ENCODE measurements around the gene WNT9B.

The WNT9B gene

GRCh38 chr17:46895171-46895570, 43.8 kb downstream of the WNT9B start:
- Histone ChIP-seq H3F3A (ENCODE audit: insufficient read depth) (no peaks in the 10 kb centered on the region), H3K9me2 (replicated peaks; ENCODE audit: insufficient read depth, low read length) (no peaks in the 10 kb centered on the region), H3K36me3 (ENCODE audit: low read length) (no peaks in the 10 kb centered on the region), H3K4me3 (ENCODE audit: insufficient read depth, low read length, poor library complexity, severe bottlenecking) (no peak overlapping the region), H3K9me3 (ENCODE audit: insufficient read depth, low read length) (no peaks in the 10 kb centered on the region), H2AFZ (ENCODE audit: low read depth, low read length, severe bottlenecking) (no peak overlapping the region), H4K20me1 (ENCODE audit: low read depth, low read length) (no peaks in the 10 kb centered on the region), H3K79me2 (ENCODE audit: insufficient read depth, low read length) (no peaks in the 10 kb centered on the region), H3K27me3 (ENCODE audit: low read length) (no peaks in the 10 kb centered on the region), H3K4me2 (ENCODE audit: low read depth, low read length, poor library complexity, severe bottlenecking) (no peak overlapping the region), H3K9ac (ENCODE audit: low read length) (no peak overlapping the region), H3K27ac (ENCODE audit: low read depth, low read length) (no peak overlapping the region)
- TF ChIP-seq CTCF (IDR thresholded peaks at IDR 0.05; ENCODE audit: insufficient read depth, low read length, poor library complexity, severe bottlenecking) (no peak), EZH2phosphoT487 (conservative IDR thresholded peaks at IDR 0.05; ENCODE audit: low read length) (no peak)

GRCh38 chr17:46896991-46897390, 45.6 kb downstream of the WNT9B start:
- H3K36me3 ChIP-seq (ENCODE audit: low read length), result no peaks in the 10 kb centered on the region
- H3K27ac ChIP-seq (ENCODE audit: low read depth, low read length), result no peak overlapping the region
- H3F3A ChIP-seq (ENCODE audit: insufficient read depth), result no peaks in the 10 kb centered on the region
- no peaks in the 10 kb centered on the region for H4K20me1 ChIP-seq (ENCODE audit: low read depth, low read length)
- H3K9me2 ChIP-seq (replicated peaks; ENCODE audit: insufficient read depth, low read length), result no peaks in the 10 kb centered on the region
- H3K79me2 ChIP-seq (ENCODE audit: insufficient read depth, low read length), result no peaks in the 10 kb centered on the region
- H3K27me3 ChIP-seq (ENCODE audit: low read length), result no peaks in the 10 kb centered on the region
- H2AFZ ChIP-seq (ENCODE audit: low read depth, low read length, severe bottlenecking), result no peak overlapping the region
- H3K9ac ChIP-seq (ENCODE audit: low read length), result no peak overlapping the region
- no peak overlapping the region for H3K4me2 ChIP-seq (ENCODE audit: low read depth, low read length, poor library complexity, severe bottlenecking)
- no peak overlapping the region for H3K4me3 ChIP-seq (ENCODE audit: insufficient read depth, low read length, poor library complexity, severe bottlenecking)
- TF ChIP-seq CTCF (IDR thresholded peaks at IDR 0.05; ENCODE audit: insufficient read depth, low read length, poor library complexity, severe bottlenecking) (no peak), EZH2phosphoT487 (conservative IDR thresholded peaks at IDR 0.05; ENCODE audit: low read length) (no peak)
- H3K9me3 ChIP-seq (ENCODE audit: insufficient read depth, low read length), result no peaks in the 10 kb centered on the region

GRCh38 chr17:46898364-46898763, 47.0 kb downstream of the WNT9B start:
- H4K20me1 ChIP-seq (ENCODE audit: low read depth, low read length), result no peaks in the 10 kb centered on the region
- no peaks in the 10 kb centered on the region for H3K9me2 ChIP-seq (replicated peaks; ENCODE audit: insufficient read depth, low read length)
- H3K9me3 ChIP-seq (ENCODE audit: insufficient read depth, low read length), result no peaks in the 10 kb centered on the region
- no peak overlapping the region for H3K9ac ChIP-seq (ENCODE audit: low read length)
- H2AFZ ChIP-seq (ENCODE audit: low read depth, low read length, severe bottlenecking), result no peak overlapping the region
- no peaks in the 10 kb centered on the region for H3K36me3 ChIP-seq (ENCODE audit: low read length)
- no peak overlapping the region for H3K27ac ChIP-seq (ENCODE audit: low read depth, low read length)
- no peaks in the 10 kb centered on the region for H3K27me3 ChIP-seq (ENCODE audit: low read length)
- no peaks in the 10 kb centered on the region for H3F3A ChIP-seq (ENCODE audit: insufficient read depth)
- H3K79me2 ChIP-seq (ENCODE audit: insufficient read depth, low read length), result no peaks in the 10 kb centered on the region
- H3K4me2 ChIP-seq (ENCODE audit: low read depth, low read length, poor library complexity, severe bottlenecking), result no peak overlapping the region
- no peak overlapping the region for H3K4me3 ChIP-seq (ENCODE audit: insufficient read depth, low read length, poor library complexity, severe bottlenecking)
- no peak for TF ChIP-seq CTCF (IDR thresholded peaks at IDR 0.05; ENCODE audit: insufficient read depth, low read length, poor library complexity, severe bottlenecking)
- no peak for TF ChIP-seq EZH2phosphoT487 (conservative IDR thresholded peaks at IDR 0.05; ENCODE audit: low read length)
